Measurements from ENCODE around the gene PLA2G4B. TPM values are rescaled to one million over a fixed set of nuclear protein-coding genes. Genes with fewer than 3 reads are reported as not detected.

PLA2G4B gene
- total and polyA plus RNA-seq, 2 donors: 2.7 to 8.1 TPM

GRCh38 chr15:41813426-41813825 is 25.2 kb upstream of the PLA2G4B start:
- no peaks in the 10 kb centered on the region for H3K4me1 ChIP-seq (ENCODE audit: insufficient read depth)
- 87% methylated on average over 8 of the region's 8 CpGs for WGBS
- no peak overlapping the region for H3K27ac ChIP-seq (ENCODE audit: low read depth)
- peaks cover 3% of the 10 kb centered on the region for H3K36me3 ChIP-seq (ENCODE audit: insufficient read depth)
- DNase-seq (ENCODE audit: extremely low spot score): no peak
- no peak overlapping the region for H3K4me3 ChIP-seq (ENCODE audit: low read depth, low read length)

GRCh38 chr15:41814534-41814933 is 24.1 kb upstream of the PLA2G4B start:
- no peaks in the 10 kb centered on the region for H3K4me1 ChIP-seq (ENCODE audit: insufficient read depth)
- no peak overlapping the region for H3K4me3 ChIP-seq (ENCODE audit: low read depth, low read length)
- peaks cover 3% of the 10 kb centered on the region for H3K36me3 ChIP-seq (ENCODE audit: insufficient read depth)
- H3K27ac ChIP-seq (ENCODE audit: low read depth): no peak overlapping the region
- 83% methylated on average over 5 of the region's 5 CpGs for WGBS
- no peak for DNase-seq (ENCODE audit: extremely low spot score)

- H3K27ac ChIP-seq (ENCODE audit: low read depth): no peak overlapping the region
- 94% methylated on average over 9 of the region's 9 CpGs for WGBS
- H3K4me1 ChIP-seq (ENCODE audit: insufficient read depth): no peaks in the 10 kb centered on the region
- no peak for DNase-seq (ENCODE audit: extremely low spot score)
- no peak overlapping the region for H3K4me3 ChIP-seq (ENCODE audit: low read depth, low read length)
- H3K36me3 ChIP-seq (ENCODE audit: insufficient read depth): peaks cover 3% of the 10 kb centered on the region
Measured at GRCh38 chr15:41816788-41817187, 21.9 kb upstream of the PLA2G4B start.

- Histone ChIP-seq H3K4me3 (ENCODE audit: low read depth, low read length) (no peak overlapping the region), H3K36me3 (ENCODE audit: insufficient read depth) (peaks cover 3% of the 10 kb centered on the region), H3K4me1 (ENCODE audit: insufficient read depth) (no peaks in the 10 kb centered on the region), H3K27ac (ENCODE audit: low read depth) (no peak overlapping the region)
- no peak for DNase-seq (ENCODE audit: extremely low spot score)
- 88% methylated on average over 14 of the region's 14 CpGs for WGBS
Measured at GRCh38 chr15:41817327-41817726, 21.3 kb upstream of the PLA2G4B start.

- DNase-seq (ENCODE audit: extremely low spot score): no peak
- Histone ChIP-seq H3K27ac (ENCODE audit: low read depth) (no peak overlapping the region), H3K4me1 (ENCODE audit: insufficient read depth) (no peaks in the 10 kb centered on the region), H3K4me3 (ENCODE audit: low read depth, low read length) (no peak overlapping the region), H3K36me3 (ENCODE audit: insufficient read depth) (peaks cover 1% of the 10 kb centered on the region)
- 92% methylated on average over 6 of the region's 6 CpGs for WGBS
Measured at GRCh38 chr15:41817781-41818180, 20.9 kb upstream of the PLA2G4B start.

- Histone ChIP-seq H3K27ac (ENCODE audit: low read depth) (no peak overlapping the region), H3K4me3 (ENCODE audit: low read depth, low read length) (no peak overlapping the region), H3K36me3 (ENCODE audit: insufficient read depth) (peaks cover 4% of the 10 kb centered on the region), H3K4me1 (ENCODE audit: insufficient read depth) (no peaks in the 10 kb centered on the region)
- DNase-seq (ENCODE audit: extremely low spot score): no peak
- 90% methylated on average over 9 of the region's 9 CpGs for WGBS
Measured at GRCh38 chr15:41819455-41820050, 19.1 kb upstream of the PLA2G4B start.

- Histone ChIP-seq H3K4me1 (ENCODE audit: insufficient read depth) (no peaks in the 10 kb centered on the region), H3K36me3 (ENCODE audit: insufficient read depth) (peaks cover 4% of the 10 kb centered on the region), H3K27ac (ENCODE audit: low read depth) (no peak overlapping the region), H3K4me3 (ENCODE audit: low read depth, low read length) (no peak overlapping the region)
- WGBS: 80% methylated on average over 6 of the region's 6 CpGs
- no peak for DNase-seq (ENCODE audit: extremely low spot score)
Measured at GRCh38 chr15:41820791-41821423, 17.7 kb upstream of the PLA2G4B start.

GRCh38 chr15:41821831-41822230 is 16.8 kb upstream of the PLA2G4B start:
- DNase-seq (ENCODE audit: extremely low spot score): no peak
- Histone ChIP-seq H3K4me3 (ENCODE audit: low read depth, low read length) (no peak overlapping the region), H3K27ac (ENCODE audit: low read depth) (no peak overlapping the region), H3K4me1 (ENCODE audit: insufficient read depth) (no peaks in the 10 kb centered on the region), H3K36me3 (ENCODE audit: insufficient read depth) (peaks cover 4% of the 10 kb centered on the region)
- WGBS: 74% methylated on average over 4 of the region's 4 CpGs

GRCh38 chr15:41822471-41822870 is 16.2 kb upstream of the PLA2G4B start:
- no peak overlapping the region for H3K4me3 ChIP-seq (ENCODE audit: low read depth, low read length)
- H3K27ac ChIP-seq (ENCODE audit: low read depth): no peak overlapping the region
- H3K4me1 ChIP-seq (ENCODE audit: insufficient read depth): no peaks in the 10 kb centered on the region
- 94% methylated on average over 6 of the region's 6 CpGs for WGBS
- H3K36me3 ChIP-seq (ENCODE audit: insufficient read depth): peaks cover 4% of the 10 kb centered on the region
- DNase-seq (ENCODE audit: extremely low spot score): no peak

GRCh38 chr15:41822957-41823356 is 15.7 kb upstream of the PLA2G4B start:
- Histone ChIP-seq H3K36me3 (ENCODE audit: insufficient read depth) (peaks cover 4% of the 10 kb centered on the region), H3K4me1 (ENCODE audit: insufficient read depth) (no peaks in the 10 kb centered on the region), H3K4me3 (ENCODE audit: low read depth, low read length) (no peak overlapping the region), H3K27ac (ENCODE audit: low read depth) (no peak overlapping the region)
- 89% methylated on average over 6 of the region's 6 CpGs for WGBS
- DNase-seq (ENCODE audit: extremely low spot score): no peak

- H3K27ac ChIP-seq (ENCODE audit: low read depth): no peak overlapping the region
- H3K4me1 ChIP-seq (ENCODE audit: insufficient read depth): no peaks in the 10 kb centered on the region
- no peak for DNase-seq (ENCODE audit: extremely low spot score)
- WGBS: 81% methylated on average over 11 of the region's 11 CpGs
- H3K36me3 ChIP-seq (ENCODE audit: insufficient read depth): peaks cover 4% of the 10 kb centered on the region
- H3K4me3 ChIP-seq (ENCODE audit: low read depth, low read length): no peak overlapping the region
Measured at GRCh38 chr15:41823502-41823901, 15.1 kb upstream of the PLA2G4B start.

- no peak for DNase-seq (ENCODE audit: extremely low spot score)
- Histone ChIP-seq H3K36me3 (ENCODE audit: insufficient read depth) (peaks cover 4% of the 10 kb centered on the region), H3K27ac (ENCODE audit: low read depth) (no peak overlapping the region), H3K4me3 (ENCODE audit: low read depth, low read length) (no peak overlapping the region), H3K4me1 (ENCODE audit: insufficient read depth) (no peaks in the 10 kb centered on the region)
- 92% methylated on average over 19 of the region's 19 CpGs for WGBS
Measured at GRCh38 chr15:41824062-41824745, 14.4 kb upstream of the PLA2G4B start.

- 84% methylated on average over 10 of the region's 10 CpGs for WGBS
- Histone ChIP-seq H3K36me3 (ENCODE audit: insufficient read depth) (peaks cover 4% of the 10 kb centered on the region), H3K4me1 (ENCODE audit: insufficient read depth) (no peaks in the 10 kb centered on the region), H3K27ac (ENCODE audit: low read depth) (no peak overlapping the region), H3K4me3 (ENCODE audit: low read depth, low read length) (no peak overlapping the region)
- no peak for DNase-seq (ENCODE audit: extremely low spot score)
Measured at GRCh38 chr15:41825145-41825544, 13.5 kb upstream of the PLA2G4B start.

All from urinary bladder (tissue), 4 donors.